K562 (cell line): ENCODE measurements around the gene HPDL. TPM values are rescaled to one million over a fixed set of nuclear protein-coding genes. Genes with fewer than 3 reads are reported as not detected.

Source experiments
- ETV5 ChIP-seq: sonication (generic); formaldehyde crosslinking; IDR thresholded peaks from 2 replicates; pipeline ENCODE4 v1.4.0; 2020; ENCODE audit warnings: low read depth, mild to moderate bottlenecking, missing genetic modification reagents
- FOXA3 ChIP-seq, 2 experiments: fragments of 450-650 bp in 1 of 2; sonication (generic) in 1 of 2; formaldehyde crosslinking; IDR thresholded peaks in 1 of 2; conservative IDR thresholded peaks in 1 of 2; 2 replicates each; pipeline versions ENCODE4 v1.4.0 to v1.8.0; 2020 to 2022; ENCODE audit warnings: mild to moderate bottlenecking in 2 of 2, missing genetic modification reagents in 1 of 2
- HCFC1 ChIP-seq: IDR thresholded peaks from 2 replicates; pipeline ENCODE4 v1.6.1; 2012; ENCODE audit warnings: low read depth, low read length, improper control_type of control experiment
- POLR2H ChIP-seq: IDR thresholded peaks from 2 replicates; pipeline ENCODE4 v1.6.1; 2016; ENCODE audit warnings: missing genetic modification characterization, low read depth, mild to moderate bottlenecking, control low read depth, missing compliant biosample characterization, moderate library complexity
- polyA plus RNA-seq, 8 experiments: library from polyadenylated mRNA; depleted of rRNA in 4 of 8; stranded (reverse) in 5 of 8; unstranded in 3 of 8; fragments of >200 nt; fragmentation: Nextera tagmentation in 2 of 8; fragmentation: Illumina TruSeq in 1 of 8; extraction: Ambion mirVana in 2 of 8; extraction: Trizol in 1 of 8; gene quantifications; 2 replicates each; pipeline versions ENCODE4 v1.2.1 to v1.2.3, GENCODE V29; 2011 to 2014; ENCODE audit warnings: inconsistent platforms in 1 of 8, missing spikeins in 1 of 8
- total RNA-seq, 7 experiments: library from RNA; depleted of rRNA in 6 of 7; stranded (reverse); fragments of >200 nt in 6 of 7; fragmentation: Illumina TruSeq in 2 of 7; extraction: Trizol in 2 of 7; gene quantifications; 2 replicates each; pipeline versions ENCODE4 v1.2.1 to v1.2.3, GENCODE V29; 2011 to 2021; ENCODE audit warnings: low replicate concordance in 1 of 7
- TF ChIP-seq, protein P1 (sequence below): fragments of 200-600 bp; sonication (generic); IDR thresholded peaks from one replicate; pipeline ENCODE4 v1.6.1; 2012; ENCODE audit warnings: mild to moderate bottlenecking, low read depth, low read length, inconsistent platforms
- TF ChIP-seq, protein P2 (sequence below), 2 experiments: IDR thresholded peaks; 2 replicates each; pipeline ENCODE4 v1.6.1; 2012; ENCODE audit warnings: improper control_type of control experiment in 2 of 2, low read depth in 2 of 2, low read length in 2 of 2, borderline replicate concordance in 1 of 2
- TF ChIP-seq, protein P3 (sequence below), 2 experiments: IDR thresholded peaks in 1 of 2; conservative IDR thresholded peaks in 1 of 2; 2 replicates each; pipeline ENCODE4 v1.6.1; 2016; ENCODE audit warnings: low read depth in 2 of 2, mild to moderate bottlenecking in 1 of 2, missing compliant biosample characterization in 1 of 2, missing genetic modification characterization in 1 of 2, moderate library complexity in 1 of 2

The HPDL gene
- total and polyA plus RNA-seq, 9 of the 15 experiments (the other 6 are each of a cell fraction or from before 2014, with no cell fraction given): not detected

DNA sequence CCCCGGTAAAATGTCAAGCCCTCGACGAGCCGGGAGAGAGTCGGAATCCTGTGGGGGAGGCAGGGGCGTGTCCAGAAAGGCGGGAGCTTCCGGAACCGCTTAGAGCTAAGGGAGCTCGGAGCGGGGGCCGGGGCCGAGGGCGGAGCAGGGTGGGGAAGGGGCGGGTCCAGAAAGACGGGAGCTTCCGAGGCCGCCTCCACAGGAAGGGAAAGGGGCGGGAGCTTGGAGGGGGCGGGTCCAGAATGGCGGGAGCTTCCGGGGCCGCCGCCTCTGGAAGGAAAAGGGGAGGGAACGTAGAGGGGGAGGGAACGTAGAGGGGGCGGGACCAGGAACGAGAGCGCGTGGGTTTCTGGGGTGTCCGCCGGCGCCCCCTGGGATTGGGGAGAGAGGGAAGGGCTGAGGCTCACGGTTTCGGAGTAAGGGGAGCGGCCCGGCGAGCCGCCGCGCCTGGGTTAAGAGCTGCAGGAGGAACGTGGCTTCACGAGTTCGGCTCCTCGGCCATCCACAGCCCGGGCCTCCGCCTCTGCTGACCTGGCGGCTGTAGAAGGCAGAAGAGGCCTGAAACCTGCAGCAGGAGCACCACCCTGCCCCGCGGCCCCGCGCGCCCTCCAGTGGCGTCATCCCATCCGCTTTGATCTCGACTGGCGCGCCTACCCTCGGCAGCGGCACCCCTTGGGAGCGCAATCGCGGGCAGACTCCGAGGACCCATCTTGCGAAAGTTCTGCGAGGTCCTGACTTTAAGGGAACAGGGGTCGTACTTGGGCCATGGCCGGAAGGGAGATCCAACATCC is 23.0 kb upstream of the HPDL start (continued):
- TF ChIP-seq, protein P1, sequence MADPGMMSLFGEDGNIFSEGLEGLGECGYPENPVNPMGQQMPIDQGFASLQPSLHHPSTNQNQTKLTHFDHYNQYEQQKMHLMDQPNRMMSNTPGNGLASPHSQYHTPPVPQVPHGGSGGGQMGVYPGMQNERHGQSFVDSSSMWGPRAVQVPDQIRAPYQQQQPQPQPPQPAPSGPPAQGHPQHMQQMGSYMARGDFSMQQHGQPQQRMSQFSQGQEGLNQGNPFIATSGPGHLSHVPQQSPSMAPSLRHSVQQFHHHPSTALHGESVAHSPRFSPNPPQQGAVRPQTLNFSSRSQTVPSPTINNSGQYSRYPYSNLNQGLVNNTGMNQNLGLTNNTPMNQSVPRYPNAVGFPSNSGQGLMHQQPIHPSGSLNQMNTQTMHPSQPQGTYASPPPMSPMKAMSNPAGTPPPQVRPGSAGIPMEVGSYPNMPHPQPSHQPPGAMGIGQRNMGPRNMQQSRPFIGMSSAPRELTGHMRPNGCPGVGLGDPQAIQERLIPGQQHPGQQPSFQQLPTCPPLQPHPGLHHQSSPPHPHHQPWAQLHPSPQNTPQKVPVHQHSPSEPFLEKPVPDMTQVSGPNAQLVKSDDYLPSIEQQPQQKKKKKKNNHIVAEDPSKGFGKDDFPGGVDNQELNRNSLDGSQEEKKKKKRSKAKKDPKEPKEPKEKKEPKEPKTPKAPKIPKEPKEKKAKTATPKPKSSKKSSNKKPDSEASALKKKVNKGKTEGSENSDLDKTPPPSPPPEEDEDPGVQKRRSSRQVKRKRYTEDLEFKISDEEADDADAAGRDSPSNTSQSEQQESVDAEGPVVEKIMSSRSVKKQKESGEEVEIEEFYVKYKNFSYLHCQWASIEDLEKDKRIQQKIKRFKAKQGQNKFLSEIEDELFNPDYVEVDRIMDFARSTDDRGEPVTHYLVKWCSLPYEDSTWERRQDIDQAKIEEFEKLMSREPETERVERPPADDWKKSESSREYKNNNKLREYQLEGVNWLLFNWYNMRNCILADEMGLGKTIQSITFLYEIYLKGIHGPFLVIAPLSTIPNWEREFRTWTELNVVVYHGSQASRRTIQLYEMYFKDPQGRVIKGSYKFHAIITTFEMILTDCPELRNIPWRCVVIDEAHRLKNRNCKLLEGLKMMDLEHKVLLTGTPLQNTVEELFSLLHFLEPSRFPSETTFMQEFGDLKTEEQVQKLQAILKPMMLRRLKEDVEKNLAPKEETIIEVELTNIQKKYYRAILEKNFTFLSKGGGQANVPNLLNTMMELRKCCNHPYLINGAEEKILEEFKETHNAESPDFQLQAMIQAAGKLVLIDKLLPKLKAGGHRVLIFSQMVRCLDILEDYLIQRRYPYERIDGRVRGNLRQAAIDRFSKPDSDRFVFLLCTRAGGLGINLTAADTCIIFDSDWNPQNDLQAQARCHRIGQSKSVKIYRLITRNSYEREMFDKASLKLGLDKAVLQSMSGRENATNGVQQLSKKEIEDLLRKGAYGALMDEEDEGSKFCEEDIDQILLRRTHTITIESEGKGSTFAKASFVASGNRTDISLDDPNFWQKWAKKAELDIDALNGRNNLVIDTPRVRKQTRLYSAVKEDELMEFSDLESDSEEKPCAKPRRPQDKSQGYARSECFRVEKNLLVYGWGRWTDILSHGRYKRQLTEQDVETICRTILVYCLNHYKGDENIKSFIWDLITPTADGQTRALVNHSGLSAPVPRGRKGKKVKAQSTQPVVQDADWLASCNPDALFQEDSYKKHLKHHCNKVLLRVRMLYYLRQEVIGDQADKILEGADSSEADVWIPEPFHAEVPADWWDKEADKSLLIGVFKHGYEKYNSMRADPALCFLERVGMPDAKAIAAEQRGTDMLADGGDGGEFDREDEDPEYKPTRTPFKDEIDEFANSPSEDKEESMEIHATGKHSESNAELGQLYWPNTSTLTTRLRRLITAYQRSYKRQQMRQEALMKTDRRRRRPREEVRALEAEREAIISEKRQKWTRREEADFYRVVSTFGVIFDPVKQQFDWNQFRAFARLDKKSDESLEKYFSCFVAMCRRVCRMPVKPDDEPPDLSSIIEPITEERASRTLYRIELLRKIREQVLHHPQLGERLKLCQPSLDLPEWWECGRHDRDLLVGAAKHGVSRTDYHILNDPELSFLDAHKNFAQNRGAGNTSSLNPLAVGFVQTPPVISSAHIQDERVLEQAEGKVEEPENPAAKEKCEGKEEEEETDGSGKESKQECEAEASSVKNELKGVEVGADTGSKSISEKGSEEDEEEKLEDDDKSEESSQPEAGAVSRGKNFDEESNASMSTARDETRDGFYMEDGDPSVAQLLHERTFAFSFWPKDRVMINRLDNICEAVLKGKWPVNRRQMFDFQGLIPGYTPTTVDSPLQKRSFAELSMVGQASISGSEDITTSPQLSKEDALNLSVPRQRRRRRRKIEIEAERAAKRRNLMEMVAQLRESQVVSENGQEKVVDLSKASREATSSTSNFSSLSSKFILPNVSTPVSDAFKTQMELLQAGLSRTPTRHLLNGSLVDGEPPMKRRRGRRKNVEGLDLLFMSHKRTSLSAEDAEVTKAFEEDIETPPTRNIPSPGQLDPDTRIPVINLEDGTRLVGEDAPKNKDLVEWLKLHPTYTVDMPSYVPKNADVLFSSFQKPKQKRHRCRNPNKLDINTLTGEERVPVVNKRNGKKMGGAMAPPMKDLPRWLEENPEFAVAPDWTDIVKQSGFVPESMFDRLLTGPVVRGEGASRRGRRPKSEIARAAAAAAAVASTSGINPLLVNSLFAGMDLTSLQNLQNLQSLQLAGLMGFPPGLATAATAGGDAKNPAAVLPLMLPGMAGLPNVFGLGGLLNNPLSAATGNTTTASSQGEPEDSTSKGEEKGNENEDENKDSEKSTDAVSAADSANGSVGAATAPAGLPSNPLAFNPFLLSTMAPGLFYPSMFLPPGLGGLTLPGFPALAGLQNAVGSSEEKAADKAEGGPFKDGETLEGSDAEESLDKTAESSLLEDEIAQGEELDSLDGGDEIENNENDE: no peak
- TF ChIP-seq, protein P2, sequence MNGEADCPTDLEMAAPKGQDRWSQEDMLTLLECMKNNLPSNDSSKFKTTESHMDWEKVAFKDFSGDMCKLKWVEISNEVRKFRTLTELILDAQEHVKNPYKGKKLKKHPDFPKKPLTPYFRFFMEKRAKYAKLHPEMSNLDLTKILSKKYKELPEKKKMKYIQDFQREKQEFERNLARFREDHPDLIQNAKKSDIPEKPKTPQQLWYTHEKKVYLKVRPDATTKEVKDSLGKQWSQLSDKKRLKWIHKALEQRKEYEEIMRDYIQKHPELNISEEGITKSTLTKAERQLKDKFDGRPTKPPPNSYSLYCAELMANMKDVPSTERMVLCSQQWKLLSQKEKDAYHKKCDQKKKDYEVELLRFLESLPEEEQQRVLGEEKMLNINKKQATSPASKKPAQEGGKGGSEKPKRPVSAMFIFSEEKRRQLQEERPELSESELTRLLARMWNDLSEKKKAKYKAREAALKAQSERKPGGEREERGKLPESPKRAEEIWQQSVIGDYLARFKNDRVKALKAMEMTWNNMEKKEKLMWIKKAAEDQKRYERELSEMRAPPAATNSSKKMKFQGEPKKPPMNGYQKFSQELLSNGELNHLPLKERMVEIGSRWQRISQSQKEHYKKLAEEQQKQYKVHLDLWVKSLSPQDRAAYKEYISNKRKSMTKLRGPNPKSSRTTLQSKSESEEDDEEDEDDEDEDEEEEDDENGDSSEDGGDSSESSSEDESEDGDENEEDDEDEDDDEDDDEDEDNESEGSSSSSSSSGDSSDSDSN (IDR thresholded peaks at IDR 0.05; ENCODE audit: borderline replicate concordance in 1 of 2, low read depth in 2 of 2, low read length in 2 of 2): peak in 1 of 2 experiments; percentile 83; a peak in 2 of 4 replicates
- TF ChIP-seq POLR2H (tag) (peak; percentile 83), HCFC1 (no peak; the same call in 1 of the 2 replicates), ETV5 (CRISPR knock-in tag) (peak; percentile 87), FOXA3 (CRISPR knock-in tag; conservative IDR thresholded peaks at IDR 0.05 in 1 of 2, IDR thresholded peaks at IDR 0.05 in 1 of 2) (peak in 1 of 2 experiments; percentile 64; a peak in 1 of 4 replicates)
- TF ChIP-seq, protein P3, sequence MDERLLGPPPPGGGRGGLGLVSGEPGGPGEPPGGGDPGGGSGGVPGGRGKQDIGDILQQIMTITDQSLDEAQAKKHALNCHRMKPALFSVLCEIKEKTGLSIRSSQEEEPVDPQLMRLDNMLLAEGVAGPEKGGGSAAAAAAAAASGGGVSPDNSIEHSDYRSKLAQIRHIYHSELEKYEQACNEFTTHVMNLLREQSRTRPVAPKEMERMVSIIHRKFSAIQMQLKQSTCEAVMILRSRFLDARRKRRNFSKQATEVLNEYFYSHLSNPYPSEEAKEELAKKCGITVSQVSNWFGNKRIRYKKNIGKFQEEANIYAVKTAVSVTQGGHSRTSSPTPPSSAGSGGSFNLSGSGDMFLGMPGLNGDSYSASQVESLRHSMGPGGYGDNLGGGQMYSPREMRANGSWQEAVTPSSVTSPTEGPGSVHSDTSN (CRISPR knock-in tag; IDR thresholded peaks at IDR 0.05; ENCODE audit: low read depth): no peak
- TF ChIP-seq, protein P3 (tag; conservative IDR thresholded peaks at IDR 0.05; ENCODE audit: low read depth): no peak
